ENCODE measurements around the gene ELP5. TPM values are rescaled to one million over a fixed set of nuclear protein-coding genes. Genes with fewer than 3 reads are reported as not detected.

The ELP5 gene
- total RNA-seq, 1 donor, result 35.6 TPM

GRCh38 chr17:7219812-7220592 lies 32.0 kb upstream of the ELP5 start, which contains the start of the genes ACADVL and DLG4:
TSS of gene ACADVL (plus strand) at chr17:7219938. CDS start at chr17:7219985, 47 bp downstream.
TSS of gene DLG4 (minus strand) at chr17:7219836.
- DNase-seq (ENCODE audit: low read depth), result peak; percentile 86
- no peak for TF ChIP-seq CTCF (IDR thresholded peaks at IDR 0.05; ENCODE audit: insufficient read depth, low read length)
- peak within 1 kb of the TSS; percentile 81 for H3K4me3 ChIP-seq (ENCODE audit: low read depth, low read length)

GRCh38 chr17:7220593-7221277 lies 31.3 kb upstream of the ELP5 start:
- peak; percentile 64 for DNase-seq (ENCODE audit: low read depth)
- peak; percentile 54 for TF ChIP-seq CTCF (IDR thresholded peaks at IDR 0.05; ENCODE audit: insufficient read depth, low read length)
- H3K4me3 ChIP-seq (ENCODE audit: low read depth, low read length), result peak overlapping the region; percentile 81

- DNase-seq (ENCODE audit: low read depth), result no peak
- peak overlapping the region; percentile 81 for H3K4me3 ChIP-seq (ENCODE audit: low read depth, low read length)
- TF ChIP-seq CTCF (IDR thresholded peaks at IDR 0.05; ENCODE audit: insufficient read depth, low read length), result no peak
Measured at GRCh38 chr17:7221278-7222092, 30.5 kb upstream of the ELP5 start.

- no peak for DNase-seq (ENCODE audit: low read depth)
- H3K4me3 ChIP-seq (ENCODE audit: low read depth, low read length), result no peak overlapping the region
- TF ChIP-seq CTCF (IDR thresholded peaks at IDR 0.05; ENCODE audit: insufficient read depth, low read length), result no peak
Measured at GRCh38 chr17:7222093-7222971, 29.7 kb upstream of the ELP5 start.

GRCh38 chr17:7222972-7223292 lies 29.1 kb upstream of the ELP5 start:
- no peak for DNase-seq (ENCODE audit: low read depth)
- no peak overlapping the region for H3K4me3 ChIP-seq (ENCODE audit: low read depth, low read length)
- no peak for TF ChIP-seq CTCF (IDR thresholded peaks at IDR 0.05; ENCODE audit: insufficient read depth, low read length)

GRCh38 chr17:7223375-7223774 lies 28.6 kb upstream of the ELP5 start:
- no peak for DNase-seq (ENCODE audit: low read depth)
- H3K4me3 ChIP-seq (ENCODE audit: low read depth, low read length), result no peak overlapping the region
- no peak for TF ChIP-seq CTCF (IDR thresholded peaks at IDR 0.05; ENCODE audit: insufficient read depth, low read length)

Measured in fibroblast of the aortic adventitia (primary cell).